NCI-H524 treated with DMSO at 0.1 percent for 48 hours (cell line): ENCODE measurements around the gene ACY1.

ENCODE experiments used
- DNase-seq: peaks from one replicate; lab custom pipeline; 2025; lab: John Stamatoyannopoulos, UW

Gene ACY1

DNA sequence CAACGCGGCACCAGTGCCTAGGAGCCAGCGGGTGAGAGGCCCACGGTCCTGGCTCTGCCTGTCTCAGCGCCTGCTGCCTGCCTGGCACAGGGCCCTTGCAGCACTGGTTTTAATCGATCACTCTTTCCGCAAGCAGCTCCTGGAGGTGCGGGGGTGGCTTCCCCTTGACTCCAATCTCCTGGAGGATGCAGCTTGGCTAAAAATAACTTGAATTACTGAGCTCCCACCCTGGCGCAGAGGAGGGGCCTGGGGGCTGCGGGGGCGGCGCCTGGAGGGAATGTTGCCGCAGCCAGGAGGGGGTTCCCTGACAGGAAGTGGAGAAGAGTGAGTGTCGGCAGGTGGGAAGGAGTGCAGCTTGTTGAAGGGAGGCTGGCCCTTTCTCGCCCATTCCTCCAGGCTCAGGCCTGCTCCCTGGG, 22.2 kb downstream of the ACY1 start:
- DNase-seq, result no peak

DNA sequence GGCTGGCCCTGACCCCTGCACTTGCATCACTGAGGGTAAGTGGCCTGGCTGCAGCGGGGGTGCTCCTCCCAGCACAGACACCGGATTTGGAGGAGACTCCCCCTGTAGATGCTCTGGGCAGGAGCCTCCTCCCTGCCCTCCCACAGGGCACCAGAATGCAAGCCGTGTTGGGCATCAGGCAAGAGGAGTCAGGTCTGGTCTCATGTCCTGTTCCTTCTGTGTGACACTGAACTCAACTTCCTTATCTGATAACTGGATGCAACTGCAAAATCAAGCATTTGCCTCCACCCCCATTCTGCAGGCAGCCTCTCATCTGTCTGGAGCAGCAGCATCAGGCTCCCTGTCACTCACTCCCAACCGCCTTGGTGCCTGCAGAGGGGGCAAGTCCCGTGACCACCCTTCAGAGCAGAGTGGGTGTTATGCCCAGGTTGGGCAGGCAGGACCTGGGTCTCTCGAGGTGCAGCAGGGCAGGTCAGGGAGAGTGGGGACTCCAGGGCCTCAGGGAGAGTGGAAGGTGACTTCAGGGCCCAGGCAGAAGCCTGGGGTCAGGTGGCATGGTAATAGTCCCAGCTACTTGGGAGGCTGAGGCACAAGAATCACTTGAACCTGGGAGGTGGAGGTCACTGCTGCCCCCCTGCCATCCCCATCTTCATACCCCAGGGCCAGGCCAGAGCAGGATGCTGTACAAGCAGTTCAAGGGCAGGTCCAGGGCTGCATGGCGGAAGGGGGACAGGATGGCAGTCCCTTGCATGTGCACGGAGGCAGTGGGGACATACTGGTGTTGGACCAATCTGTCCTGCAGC, 22.9 kb downstream of the ACY1 start:
- DNase-seq, result no peak

DNA sequence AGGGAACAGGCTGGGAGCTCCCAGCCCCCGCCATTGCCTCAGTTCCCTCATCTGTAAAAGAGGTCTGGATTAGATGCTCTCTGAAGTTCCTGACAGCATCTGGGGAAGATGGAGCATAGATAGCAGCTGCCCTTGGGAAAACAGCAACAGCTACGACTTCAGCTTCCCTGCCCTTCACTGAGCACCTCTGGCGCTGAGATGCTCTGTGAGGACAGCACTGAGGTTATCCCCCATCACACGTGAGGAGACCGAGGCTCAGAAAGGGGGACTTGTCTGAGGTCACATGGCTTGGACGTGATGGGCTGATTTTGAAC, 23.4 kb downstream of the ACY1 start:
- no peak for DNase-seq

DNA sequence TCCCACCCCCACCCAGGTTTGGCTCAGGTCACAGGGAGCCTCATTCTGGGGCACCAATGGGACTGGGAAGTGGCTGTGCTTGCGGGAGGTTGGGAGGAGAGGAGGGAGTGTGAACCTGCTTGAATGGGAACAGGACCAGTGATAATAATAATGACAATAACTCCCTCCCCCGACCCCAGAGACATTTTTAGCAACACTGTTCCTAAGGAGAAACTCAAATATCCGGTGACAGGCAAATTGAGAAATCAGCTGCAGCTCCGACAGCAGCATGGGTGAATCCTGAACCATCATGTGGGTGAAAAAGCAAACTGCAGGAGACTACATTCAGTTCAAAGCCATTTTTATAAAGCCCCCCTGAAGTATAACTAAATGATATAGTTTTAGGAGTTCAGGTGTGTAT, 24.0 kb downstream of the ACY1 start:
- no peak for DNase-seq

DNA sequence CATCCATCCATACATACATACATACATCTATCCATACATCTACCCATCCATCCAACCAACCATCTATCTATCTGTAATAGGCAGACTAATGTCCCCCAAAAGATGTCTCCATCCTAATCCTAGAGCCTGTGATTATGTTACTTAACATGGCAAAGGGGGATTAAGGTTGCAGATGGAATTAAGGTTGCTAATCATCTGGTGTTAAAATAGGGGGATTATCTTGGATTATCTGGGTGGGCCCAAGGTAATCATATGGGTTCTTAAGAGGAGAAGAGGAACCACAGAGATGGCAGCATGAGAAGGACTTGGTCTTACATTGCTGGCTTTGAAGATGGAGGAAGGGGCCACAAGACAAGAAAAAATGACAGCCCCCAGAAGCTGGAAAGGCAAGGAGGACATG, 27.1 kb downstream of the ACY1 start:
- no peak for DNase-seq

DNA sequence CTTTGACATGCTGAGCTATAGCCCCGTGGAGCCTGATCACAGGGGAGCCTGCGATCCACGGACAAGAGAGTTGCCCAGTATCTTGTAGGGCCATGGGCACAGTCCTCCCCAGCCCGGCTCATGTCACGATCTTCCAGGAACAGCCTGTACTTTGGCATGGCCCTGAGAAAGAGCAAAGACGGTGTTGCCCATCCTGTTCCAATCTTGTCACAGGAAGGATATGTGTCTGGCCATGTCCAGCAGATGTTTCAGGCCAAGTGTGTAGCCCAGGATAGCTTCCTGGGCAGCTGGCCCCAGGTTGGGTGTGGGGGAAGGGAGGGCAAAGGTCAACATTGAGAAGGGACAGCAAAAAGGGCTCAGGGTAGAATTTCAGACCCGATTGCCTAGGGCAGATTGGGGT, 29.4 kb downstream of the ACY1 start:
- no peak for DNase-seq

DNA sequence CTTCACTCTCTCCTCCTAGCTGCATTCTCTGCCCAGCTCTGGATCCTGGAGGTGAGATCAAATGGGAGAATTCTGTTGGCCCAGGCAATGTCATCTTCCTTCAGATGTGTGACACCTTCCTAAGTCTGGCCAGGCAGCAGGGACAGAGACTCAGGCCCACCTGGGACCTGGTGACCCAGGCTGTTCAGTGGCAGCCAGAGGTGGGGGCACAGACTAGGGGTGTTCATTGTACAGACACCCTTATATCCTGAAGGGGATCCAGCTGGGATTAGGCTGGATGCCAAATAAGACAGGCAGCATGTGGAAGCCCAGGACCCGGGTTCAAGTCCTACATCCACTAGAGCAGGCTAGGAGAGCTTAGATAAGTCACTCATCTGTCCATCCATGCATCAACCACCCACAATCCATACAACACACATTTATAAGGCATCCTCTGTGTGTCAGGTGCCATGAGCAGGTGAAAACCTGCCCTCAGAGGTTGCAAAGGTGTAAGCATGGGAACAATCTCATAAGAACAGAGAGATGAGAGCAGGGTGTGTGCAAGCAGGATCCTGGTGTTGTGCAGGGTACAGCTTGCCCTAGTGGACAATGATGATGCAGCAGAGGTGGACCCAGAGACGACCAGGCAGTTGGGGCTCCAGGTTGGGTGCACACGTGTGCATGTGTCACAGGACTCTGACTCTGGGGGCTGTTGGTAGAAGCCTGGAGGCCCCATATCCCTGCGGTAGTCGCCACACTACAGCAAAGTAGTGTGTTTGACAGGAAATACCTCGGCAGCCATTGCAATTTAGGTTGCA, 30.7 kb downstream of the ACY1 start:
- DNase-seq, result no peak

DNA sequence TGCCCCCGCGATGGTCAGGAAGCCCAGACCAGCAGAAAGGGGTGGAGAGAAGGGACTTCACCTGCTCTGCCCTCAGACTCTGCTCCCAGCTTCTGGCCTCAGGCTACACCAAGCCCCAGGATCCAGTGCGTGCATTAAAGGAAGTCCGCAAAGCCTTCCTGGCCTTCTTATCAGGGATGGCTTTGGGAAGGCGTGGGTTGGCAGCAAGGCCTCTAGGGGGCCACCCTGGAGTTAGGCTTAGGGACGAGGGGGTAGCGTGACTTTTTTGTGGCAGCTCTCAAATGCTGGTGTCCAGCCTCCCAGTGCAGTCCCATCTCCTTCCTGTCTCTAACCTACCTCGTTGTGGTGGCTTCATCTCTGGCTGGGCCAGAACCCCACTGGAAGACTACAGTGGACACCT, 31.3 kb downstream of the ACY1 start:
- no peak for DNase-seq

DNA sequence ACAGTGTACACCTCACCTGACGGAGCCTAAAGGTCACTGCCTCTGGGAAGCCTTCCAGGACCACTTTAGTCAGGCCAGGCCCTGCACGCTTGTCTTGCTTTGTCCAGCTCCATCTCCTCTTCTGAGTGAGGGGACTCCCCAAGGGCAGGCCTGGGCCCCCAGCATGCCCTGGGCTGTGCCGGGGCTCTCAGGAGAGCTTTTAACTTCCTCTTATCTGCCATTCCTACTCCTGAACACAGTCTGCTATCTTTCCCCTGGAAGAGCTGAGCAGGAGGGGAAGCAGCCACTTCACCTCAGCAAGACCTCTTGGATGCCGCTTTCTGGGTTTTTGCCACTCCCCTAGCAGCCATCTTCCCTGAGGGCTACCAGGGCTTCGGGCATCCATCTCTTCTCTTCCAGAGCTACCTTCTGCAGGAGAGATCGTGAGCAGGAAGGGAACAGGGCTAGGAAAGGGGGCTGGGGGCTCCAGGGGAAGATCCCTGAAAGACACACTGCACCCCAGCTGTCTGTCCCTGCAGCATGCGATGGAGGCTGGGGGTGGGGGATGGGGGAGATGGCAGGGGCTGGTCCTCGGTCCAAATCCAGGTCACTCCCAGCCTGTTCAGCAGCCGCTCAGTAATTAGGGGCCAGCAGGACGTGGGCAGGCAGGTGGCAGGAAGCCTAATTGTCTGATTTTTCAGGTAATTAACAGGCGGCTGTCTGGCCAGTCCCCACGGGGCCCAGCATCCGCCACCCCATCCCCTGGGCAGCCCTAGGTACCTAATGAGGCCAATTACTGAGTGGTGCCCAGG, 32.3 kb downstream of the ACY1 start:
- DNase-seq, result no peak

DNA sequence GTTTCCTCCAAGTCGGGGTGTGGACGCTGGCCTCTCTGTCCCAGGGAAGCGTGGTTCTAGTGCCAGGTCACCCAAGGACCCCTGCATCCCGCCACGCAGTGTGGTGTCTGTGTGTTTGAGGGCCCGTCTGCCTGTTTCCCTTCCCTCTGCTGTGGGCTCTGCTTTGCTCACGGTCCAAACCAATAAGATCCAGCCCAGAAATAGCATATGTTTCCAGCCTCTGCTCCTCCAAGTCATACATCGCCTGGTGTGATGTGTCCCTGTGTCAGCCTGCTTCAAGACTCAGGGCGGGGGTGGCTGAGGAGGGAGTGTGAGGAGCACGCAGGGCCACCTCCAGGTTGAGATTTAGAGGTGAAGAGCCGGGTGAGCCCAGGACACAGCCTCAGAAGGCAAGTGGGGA, 34.3 kb downstream of the ACY1 start:
- DNase-seq, result no peak

DNA sequence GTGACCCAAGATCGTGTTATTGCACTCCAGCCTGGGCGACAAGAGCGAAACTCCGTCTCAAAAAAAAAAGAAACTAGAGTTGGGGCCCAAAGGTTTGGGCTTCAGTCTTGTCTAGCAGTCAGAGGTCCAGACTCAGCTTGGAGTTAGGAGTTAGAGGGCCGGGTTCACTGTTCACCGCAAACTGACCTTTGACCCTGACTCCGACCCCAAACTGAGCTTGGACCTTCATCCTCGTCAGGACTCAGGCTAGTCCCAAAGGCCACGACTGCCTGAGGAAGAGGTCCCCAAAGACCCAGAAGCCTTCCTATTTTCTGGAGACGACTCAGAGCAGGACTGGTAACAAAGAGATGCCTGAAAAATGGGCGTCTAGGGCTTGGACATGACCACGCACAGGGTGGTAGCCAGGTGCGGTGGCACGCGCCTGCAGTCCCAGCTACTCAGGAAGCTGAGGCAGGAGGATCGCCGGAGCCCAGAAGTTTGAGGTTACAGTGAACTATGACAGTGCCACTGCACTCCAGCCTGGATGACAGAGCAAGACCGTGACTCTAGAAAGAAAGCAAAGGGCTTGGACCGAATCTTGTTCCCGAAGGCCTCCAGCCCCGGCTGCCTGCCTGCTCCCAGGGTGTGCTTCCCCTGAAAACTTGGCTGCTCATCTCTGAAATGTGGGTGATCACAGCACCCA, 35.1 kb downstream of the ACY1 start:
- DNase-seq, result no peak

DNA sequence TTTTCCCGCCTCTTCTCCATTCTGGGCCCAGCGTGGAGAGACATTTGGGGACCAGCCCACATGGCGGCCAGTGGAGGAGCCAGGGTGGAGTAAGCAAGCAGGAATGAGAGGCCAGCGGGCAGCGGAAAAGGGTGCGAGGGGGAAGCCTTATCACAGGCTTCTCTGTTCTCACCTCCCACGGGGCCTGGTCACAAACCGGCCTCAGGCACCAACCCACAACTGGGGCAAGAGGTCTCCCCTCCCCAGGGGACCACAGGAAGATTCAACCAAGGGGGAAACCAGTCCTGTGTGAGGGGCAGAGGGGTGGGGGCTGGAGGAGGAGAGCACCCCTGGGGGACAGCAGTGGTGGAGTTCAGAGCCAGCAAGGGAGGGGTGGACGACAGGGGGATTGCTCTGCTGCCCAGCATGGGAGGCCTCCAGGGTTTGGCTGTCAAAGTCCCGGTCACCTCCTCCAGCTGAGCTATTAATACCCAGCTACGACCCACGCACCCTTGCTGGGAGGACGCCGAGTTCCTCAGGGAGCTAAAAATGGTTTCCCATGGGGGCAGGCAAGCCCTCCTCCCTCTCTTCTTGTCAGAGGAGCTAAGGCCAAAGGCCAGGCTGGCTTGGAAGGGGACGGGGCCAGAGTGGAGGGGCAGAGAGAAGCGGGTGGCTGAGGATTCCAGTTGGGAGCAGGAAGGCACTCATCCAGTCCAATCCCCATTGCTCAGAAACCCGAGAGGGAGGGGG, 36.2 kb downstream of the ACY1 start:
- DNase-seq, result no peak

DNA sequence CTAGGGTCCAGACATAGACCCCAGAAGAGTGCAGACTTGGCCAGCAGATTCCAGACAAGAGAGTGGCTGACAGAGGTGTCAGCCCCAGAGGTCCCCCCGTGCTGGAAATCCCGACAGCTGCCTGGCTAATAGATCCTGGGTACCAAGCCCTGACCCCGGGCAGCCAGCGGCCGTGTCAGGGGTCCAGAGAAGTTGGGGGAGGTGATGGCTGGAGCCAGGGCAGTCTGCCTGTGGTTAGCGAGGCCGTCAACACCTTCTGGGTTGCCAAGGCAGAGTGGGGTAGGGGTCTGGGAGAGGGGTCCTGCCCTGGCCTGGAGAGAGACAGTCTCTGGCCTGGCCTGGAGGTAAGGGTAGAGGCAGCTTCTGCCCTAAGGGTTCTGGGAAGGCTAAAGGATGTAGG, 37.5 kb downstream of the ACY1 start:
- DNase-seq, result no peak

DNA sequence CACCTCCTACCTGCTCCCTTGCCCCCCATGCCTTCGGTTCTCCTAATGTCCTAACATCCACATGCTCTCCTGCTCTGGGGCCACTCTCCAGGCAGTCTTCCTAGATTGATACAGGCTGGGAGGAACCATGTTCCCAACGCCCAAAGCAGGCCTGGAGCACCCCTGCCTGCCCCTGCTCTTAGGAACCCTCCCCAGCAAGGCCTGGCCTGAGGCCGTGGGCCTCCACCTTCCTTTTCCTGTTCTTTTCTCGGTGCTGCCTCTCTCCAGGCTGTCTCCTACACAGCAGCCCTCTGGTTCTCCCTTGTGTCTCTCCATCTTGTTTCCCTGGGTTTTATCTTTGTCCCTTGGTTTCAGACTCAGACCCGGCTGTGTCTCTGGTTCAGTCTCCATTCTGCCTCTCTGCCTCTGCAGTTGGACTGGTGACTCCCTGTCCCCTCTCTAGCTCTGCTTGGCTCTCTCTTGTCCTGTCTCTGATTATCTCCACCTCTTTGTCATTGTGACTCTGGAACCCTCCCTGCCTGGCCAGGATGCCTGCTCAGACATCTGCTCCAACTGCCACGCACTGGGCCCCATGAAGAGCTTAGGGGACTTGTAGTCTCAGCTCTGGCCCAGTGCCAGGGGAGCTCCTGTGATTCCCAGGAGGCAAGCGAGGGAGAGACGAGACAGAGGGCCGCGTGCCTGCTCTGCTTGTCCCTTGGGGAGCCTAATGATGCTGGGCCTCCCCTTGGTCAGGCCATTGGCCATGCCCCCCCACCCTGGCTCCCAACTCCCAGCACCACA, 38.3 kb downstream of the ACY1 start:
- peak; percentile 84 for DNase-seq

DNA sequence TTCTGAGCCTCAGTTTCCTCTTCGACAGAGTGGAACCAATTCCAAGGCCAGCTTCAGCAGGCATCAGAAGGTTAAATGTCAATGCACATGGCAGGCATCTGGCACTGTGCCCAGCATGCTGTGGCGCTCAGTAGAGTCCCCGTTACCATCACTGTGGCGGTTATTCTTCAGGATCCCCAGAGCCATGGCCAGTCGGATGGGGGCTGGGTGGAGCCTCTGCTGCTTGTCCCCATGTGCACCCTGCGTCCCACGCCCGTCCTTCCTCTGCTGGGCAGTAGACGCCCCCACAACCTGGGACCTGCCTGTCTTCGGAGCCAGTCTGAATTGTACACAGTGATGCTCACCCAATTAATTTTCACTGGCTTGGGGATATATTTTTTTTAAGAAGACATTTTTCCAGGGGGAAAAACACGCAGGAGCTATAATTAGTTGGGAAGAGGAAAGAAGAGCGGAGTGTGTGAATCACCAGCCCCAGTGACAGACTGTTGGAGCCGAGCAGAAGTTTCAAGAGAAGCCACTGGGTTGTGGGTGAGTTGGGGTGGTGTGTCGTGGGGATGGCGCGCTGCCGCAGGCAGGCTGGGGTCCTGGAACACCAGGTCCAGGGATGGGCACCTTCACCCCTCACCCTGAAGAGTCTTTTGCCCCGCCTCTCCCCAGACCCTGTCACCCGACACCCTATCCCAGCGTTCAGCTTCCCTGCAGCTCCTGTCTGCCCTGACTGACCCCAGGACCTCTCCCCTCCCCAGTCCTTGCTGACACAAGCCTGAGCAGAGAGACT, 39.2 kb downstream of the ACY1 start:
- DNase-seq, result no peak

DNA sequence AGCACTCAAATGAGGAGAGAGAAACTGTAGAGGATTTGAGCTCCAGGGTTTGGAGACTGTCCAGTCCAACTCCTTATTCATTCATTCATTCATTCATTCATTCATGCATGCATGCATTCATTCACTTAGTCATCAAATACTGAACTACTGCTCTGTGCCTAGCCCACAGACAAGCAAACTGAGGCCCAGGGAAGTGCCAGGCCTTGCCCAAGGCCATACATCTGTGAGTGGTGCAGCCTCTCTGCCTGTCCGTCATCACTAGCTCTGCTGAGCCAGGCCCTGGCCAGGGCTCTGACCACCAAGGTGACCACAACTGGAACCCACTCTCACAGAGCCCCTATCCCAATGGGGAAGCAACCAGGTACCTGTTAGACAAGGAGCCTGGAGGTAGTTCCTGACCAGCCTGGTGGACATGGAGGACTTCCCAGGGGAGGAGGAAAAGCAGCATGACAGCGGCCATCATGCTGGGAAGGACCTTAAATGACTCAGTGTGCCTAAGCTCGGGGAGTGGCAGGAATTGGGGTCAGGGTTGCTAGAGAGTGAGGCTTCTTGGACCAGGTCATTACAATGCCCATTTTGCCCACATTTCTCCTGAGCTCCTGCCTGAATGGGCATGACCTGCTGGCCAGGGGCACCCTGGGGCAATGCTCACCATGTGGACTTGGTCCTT, 39.9 kb downstream of the ACY1 start:
- DNase-seq, result no peak

DNA sequence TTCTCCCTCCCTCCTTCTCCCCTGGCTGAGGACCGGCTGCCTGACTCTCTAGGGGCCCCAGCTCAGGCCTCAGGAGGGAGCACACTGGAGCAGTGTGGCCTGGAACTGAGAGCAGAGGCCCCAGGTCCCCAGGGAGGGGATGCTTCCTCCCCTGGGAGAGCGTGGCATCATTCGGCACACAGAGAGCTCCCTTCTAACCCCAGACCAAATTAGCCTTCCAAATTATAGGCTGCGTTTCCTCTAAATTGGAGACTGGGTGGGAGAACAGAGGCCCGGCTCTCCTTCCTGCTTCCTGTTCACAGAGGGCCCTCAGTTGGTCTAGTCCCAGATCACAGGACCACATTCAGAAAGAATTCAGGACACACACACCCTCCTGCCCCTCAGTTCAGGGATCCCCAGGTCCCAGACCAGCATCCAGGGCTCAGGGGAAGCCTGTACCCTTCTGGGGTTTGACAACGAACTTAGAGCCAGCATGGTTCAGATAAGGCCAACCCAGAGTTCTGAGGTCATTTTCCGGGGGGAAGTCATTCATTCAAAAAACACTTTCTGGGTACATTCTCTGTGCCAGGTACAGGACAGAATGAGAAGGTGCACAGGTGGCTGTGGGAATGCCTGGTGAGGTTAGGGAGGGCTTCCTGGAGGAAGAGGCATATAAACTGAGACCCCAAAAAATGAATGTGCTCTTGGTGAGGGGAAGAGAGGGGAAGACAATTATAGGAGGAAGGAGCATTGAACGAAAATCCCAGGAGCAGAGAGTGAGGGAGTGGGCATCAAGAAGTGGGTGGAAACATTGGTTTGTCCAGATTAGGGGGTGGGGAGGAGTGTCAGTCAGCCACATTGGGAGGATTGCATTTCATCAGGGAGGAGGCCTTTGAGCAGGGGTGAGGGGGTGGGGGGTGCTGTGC, 40.8 kb downstream of the ACY1 start:
- no peak for DNase-seq

DNA sequence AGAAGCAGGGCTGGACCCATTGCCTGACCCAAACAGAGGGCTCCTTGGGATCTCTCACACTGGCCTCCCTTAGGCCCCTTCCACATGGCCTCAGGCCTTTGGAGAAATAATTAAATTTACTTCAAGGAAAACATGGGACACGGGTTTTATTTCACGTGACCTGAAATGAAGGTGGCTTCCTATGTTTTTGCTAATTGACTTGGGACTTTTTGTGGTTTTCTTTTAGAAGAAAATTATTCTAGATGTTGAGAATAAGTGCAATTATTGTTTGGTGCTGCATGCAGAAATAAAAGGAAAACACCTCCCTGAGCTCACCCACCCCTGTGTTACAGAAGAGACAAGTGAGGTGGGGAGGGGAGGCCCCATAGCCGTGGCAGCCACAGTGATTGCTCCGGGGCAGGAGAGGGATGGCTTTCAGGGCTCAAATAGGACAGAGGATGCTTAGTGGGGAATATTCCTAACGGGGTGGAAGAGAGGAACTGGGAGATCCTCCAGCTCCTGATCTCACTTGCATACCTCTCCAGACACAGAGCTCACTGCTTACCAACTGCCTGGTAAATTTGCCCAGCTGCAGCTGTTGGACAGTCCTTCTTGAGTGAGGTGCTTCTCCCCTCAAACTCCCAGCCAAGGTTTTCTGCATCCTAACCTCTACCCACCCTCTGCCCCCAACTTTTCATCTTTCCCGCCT, 41.6 kb downstream of the ACY1 start:
- no peak for DNase-seq
